ENCODE data around the gene KLC3.

GRCh38 chr19:45395821-45396617 lies 55.5 kb downstream of the KLC3 start:
- TF ChIP-seq POLR2A (IDR thresholded peaks at IDR 0.05) = no peak
- TF ChIP-seq CTCF (IDR thresholded peaks at IDR 0.05) = no peak
